ENCODE results near the gene ITPRIP. TPM values are rescaled to one million over a fixed set of nuclear protein-coding genes. Genes with fewer than 3 reads are reported as not detected.
A peak's percentile ranks its signal among the peaks of the same experiment; 100 is the strongest.

The ITPRIP gene
- total and polyA plus RNA-seq, 4 donors, result 21.7 to 44.7 (median 29.9) TPM

GRCh38 chr10:104367904-104368303 is 29.6 kb upstream of the ITPRIP start:
- DNase-seq (no peak), ATAC-seq (ENCODE audit: insufficient read depth, low FRiP score) (no peak)
- no peak overlapping the region for H3K9ac ChIP-seq (ENCODE audit: insufficient read depth in 1 of 2, low read length in 2 of 2)
- TF ChIP-seq CTCF (IDR thresholded peaks at IDR 0.05; ENCODE audit: control extremely low read depth, extremely low read depth), result no peak
- H3K27ac ChIP-seq (ENCODE audit: low read depth in 1 of 2, low read length in 1 of 2), result no peak overlapping the region
- no peaks in the 10 kb centered on the region for H3K4me1 ChIP-seq (ENCODE audit: control insufficient read depth in 5 of 5, insufficient read depth in 5 of 5, low read length in 5 of 5)
- H3K27me3 ChIP-seq (ENCODE audit: control insufficient read depth in 3 of 3, insufficient read depth in 3 of 3, low read length in 2 of 3), result no peaks in the 10 kb centered on the region
- 74 to 80% methylated on average over 8 of the region's 8 CpGs for WGBS, 2 donors
- H3K9me3 ChIP-seq (ENCODE audit: control insufficient read depth in 4 of 4, insufficient read depth in 3 of 4, low read length in 3 of 4), result peaks cover 0 to 5% (median 1%) of the 10 kb centered on the region in 4 donors
- H3K36me3 ChIP-seq (ENCODE audit: control insufficient read depth in 4 of 4, insufficient read depth in 4 of 4, low read length in 4 of 4), result peaks cover 0 to 14% (median 0%) of the 10 kb centered on the region in 4 donors
- H3K4me3 ChIP-seq, result no peak overlapping the region

- H3K9me3 ChIP-seq (ENCODE audit: control insufficient read depth in 4 of 4, insufficient read depth in 3 of 4, low read length in 3 of 4), result no peaks in the 10 kb centered on the region
- 59 to 66% methylated on average over 2 of the region's 2 CpGs for WGBS, 2 donors
- TF ChIP-seq CTCF (IDR thresholded peaks at IDR 0.05; ENCODE audit: control extremely low read depth, extremely low read depth), result no peak
- DNase-seq (no peak), ATAC-seq (ENCODE audit: insufficient read depth, low FRiP score) (no peak)
- H3K27ac ChIP-seq (ENCODE audit: low read depth in 1 of 2, low read length in 1 of 2), result no peak overlapping the region
- H3K36me3 ChIP-seq (ENCODE audit: control insufficient read depth in 4 of 4, insufficient read depth in 4 of 4, low read length in 4 of 4), result no peaks in the 10 kb centered on the region
- H3K4me1 ChIP-seq (ENCODE audit: control insufficient read depth in 5 of 5, insufficient read depth in 5 of 5, low read length in 5 of 5), result no peaks in the 10 kb centered on the region
- H3K9ac ChIP-seq (ENCODE audit: insufficient read depth in 1 of 2, low read length in 2 of 2), result no peak overlapping the region
- H3K27me3 ChIP-seq (ENCODE audit: control insufficient read depth in 3 of 3, insufficient read depth in 3 of 3, low read length in 2 of 3), result peaks cover 0 to 5% (median 0%) of the 10 kb centered on the region in 3 donors
- H3K4me3 ChIP-seq, result no peak overlapping the region
These were observed 21.5 kb upstream of the ITPRIP start for GRCh38 chr10:104359811-104360210.

- Histone ChIP-seq H3K4me1 (ENCODE audit: control insufficient read depth in 5 of 5, insufficient read depth in 5 of 5, low read length in 5 of 5) (peaks cover 0 to 19% (median 8%) of the 10 kb centered on the region in 5 donors), H3K9ac (ENCODE audit: insufficient read depth in 1 of 2, low read length in 2 of 2) (peak within 1 kb of the TSS in 1 of 2 donors; percentile 9)
- WGBS, 2 donors, result 2 to 4% methylated on average over 43 of the region's 43 CpGs
These were observed 15.2 kb upstream of the ITPRIP start, which contains the start of gene CFAP58 for GRCh38 chr10:104353325-104354048. Gene CFAP58, plus strand, starts transcription at chr10:104353833. Its CDS starts 65 bp downstream, at chr10:104353898.

More at GRCh38 chr10:104353325-104354048, 15.2 kb upstream of the ITPRIP start, which contains the start of gene CFAP58:
- peak; percentile 43 for TF ChIP-seq CTCF (IDR thresholded peaks at IDR 0.05; ENCODE audit: control extremely low read depth, extremely low read depth)
- Histone ChIP-seq H3K9me3 (ENCODE audit: control insufficient read depth in 4 of 4, insufficient read depth in 3 of 4, low read length in 3 of 4) (no peaks in the 10 kb centered on the region), H3K36me3 (ENCODE audit: control insufficient read depth in 4 of 4, insufficient read depth in 4 of 4, low read length in 4 of 4) (no peaks in the 10 kb centered on the region), H3K27me3 (ENCODE audit: control insufficient read depth in 3 of 3, insufficient read depth in 3 of 3, low read length in 2 of 3) (peaks cover 0 to 5% (median 0%) of the 10 kb centered on the region in 3 donors), H3K27ac (ENCODE audit: low read depth in 1 of 2, low read length in 1 of 2) (peak within 1 kb of the TSS in 1 of 2 donors; percentile 56), H3K4me3 (peak within 1 kb of the TSS; percentile 11)
- DNase-seq, result peak; percentile 95
- peak; percentile 86 for ATAC-seq (ENCODE audit: insufficient read depth, low FRiP score)
